GM21381 (cell line): ENCODE results near the gene EHMT1.
A peak's percentile ranks its signal among the peaks of the same experiment; 100 is the strongest.
"Not testable (repeated sequence)": the region's sequence is repeated elsewhere in the genome, so short reads cannot be mapped to it uniquely, and the experiment has no call there.

ENCODE experiments used
- ATAC-seq: cut with Tn5 transposase; IDR thresholded peaks from one replicate; pipeline ENCODE4 v1.9.1; 2021; ENCODE audit warnings: mild to moderate bottlenecking, moderate library complexity; ENCODE audit not compliant: unreplicated experiment

EHMT1 gene

DNA sequence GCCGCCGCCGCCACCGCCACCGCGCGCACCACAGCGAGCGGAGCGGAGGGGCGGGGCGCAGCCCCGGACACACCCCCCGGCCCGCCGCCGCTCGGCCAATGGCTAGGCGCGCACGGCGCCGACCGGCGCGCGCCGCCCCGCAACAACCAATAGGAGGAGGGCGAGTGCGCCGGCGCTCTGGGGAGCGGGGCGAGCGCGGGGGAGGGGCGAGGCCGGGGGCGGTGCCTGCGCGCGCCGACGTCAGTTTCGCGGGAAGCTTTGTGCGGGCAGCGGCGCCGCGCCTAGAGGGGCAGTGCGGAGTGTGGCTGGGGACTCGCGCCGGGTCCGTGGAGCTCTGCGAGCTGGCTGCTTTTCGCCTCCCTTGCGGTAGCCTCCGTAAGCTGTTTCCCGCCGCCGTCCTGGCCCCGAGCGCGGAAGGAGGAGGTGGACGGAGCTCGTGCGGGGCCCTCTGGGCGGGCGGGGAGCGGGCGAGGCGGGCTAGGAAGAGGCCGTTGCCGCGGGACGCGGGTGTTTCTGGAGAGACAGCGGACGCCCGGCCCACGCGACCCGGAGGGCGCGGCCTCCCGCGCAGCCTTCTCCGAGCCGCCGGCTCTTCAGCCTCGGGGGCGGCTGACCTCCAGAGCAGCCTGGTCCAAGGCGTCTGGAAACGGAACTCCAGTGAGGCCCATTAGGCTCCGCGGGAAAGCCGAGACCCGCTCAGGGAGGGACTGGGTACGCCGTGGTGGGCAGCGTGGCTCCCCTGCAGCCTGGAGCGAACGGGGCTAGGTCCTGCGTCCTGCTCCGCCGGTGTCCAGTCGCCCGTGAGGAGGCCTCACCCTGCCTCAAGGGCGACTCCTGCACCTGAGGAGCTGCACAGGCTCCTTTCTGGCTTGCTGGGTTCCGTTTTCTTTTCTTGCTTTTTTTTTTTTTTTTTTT is 28.1 kb upstream of the EHMT1 start, which contains the start of gene ZMYND19:
Gene ZMYND19 (minus strand): TSS at position 44 of the 915 bp plus-strand sequence. CDS start 249 bp downstream, outside the sequence.
- peak; percentile 83 for ATAC-seq

DNA sequence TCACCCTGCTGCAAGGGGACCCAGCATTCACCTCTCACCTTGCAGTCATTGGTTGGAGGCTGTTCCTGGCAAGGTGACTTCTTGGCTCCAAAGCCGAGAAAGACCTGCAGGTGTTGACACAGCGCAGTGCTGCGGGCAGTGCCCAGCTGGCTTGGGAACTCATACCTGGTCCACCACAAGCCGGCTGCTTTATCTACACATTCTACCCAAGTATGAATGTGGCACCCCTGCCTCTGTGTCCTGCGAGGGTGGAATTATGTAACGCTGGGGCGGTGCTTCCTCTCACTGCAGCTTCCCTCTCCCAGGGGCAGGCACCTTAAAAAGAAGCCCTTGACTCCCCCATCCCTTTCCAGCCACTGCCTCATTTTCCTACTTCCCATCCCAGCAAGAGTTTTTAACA is 26.0 kb upstream of the EHMT1 start:
- no peak for ATAC-seq

DNA sequence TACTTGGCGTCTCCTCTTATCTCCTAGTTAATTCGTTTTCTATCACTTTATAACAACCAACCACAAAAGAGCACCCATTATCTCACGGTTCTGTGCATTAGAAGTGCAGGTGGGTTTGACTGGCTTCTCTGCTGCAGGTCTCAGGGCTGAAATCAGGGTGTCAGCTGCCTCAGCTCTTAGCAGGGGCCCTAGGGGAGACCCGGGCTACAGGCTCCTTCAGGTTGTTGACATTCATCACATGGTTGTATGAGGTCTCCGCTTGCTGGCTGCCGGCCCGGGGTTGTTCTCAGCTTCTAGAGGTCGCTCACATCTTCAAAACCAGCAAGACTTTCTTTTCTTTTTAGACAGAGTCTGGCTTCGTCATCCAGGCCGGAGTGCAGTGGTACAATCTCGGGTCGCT is 25.6 kb upstream of the EHMT1 start:
- ATAC-seq = no peak

DNA sequence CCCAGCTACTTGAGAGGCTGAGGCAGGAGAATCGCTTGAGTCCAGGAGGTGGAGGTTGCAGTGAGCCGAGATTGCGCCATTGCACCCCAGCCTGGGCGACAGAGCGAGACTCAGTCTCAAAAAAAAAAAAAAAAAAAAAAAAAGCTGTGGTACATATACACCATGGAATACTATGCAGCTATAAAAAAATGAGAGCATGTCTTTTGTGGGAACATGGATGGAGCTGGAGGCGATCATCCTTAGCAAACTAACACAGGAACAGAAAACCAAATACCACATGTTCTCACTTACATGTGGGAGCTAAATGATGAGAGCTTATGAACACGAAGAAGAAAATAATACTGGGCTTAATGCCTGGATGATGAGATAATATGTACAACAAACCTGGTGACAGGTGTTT is 22.2 kb upstream of the EHMT1 start:
- ATAC-seq = not testable (repeated sequence)

DNA sequence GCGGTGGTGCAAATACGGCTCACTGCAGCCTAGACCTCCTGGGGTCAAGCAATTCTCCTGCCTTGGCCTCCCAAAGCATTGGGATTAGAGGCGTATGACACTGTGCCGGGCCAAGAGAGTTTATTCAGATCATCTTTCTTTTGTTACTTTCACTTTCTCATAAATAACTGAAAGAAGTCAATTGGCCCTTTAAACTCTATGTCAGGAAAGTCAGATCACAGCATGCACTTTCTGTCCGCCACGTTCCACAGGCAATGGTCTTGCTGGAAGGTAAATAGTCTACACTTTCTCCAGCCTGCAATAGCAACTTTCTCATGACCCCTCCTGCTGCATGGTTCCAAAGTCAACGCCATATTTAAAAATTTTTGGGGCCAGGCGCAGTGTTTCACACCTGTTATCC is 19.9 kb upstream of the EHMT1 start:
- no peak for ATAC-seq

DNA sequence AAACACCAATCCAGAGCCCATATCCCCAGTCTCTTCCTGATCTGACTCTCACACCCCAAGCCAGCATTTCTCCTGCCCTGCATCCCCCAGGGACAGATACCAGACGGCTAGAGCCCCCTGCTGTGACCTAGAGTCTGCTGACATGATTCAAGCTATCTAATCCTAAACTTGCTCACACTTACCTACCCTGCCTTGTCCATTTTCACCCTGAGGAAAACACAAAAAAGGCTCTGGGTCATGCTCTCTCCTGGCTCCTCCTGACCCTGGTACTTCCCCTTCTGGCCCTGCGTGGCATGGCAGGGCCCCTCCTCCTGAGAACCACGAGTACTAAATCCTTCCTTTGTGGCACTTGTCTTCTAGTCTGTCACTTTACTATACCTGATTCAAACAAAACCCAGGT is 16.1 kb upstream of the EHMT1 start:
- no peak for ATAC-seq

DNA sequence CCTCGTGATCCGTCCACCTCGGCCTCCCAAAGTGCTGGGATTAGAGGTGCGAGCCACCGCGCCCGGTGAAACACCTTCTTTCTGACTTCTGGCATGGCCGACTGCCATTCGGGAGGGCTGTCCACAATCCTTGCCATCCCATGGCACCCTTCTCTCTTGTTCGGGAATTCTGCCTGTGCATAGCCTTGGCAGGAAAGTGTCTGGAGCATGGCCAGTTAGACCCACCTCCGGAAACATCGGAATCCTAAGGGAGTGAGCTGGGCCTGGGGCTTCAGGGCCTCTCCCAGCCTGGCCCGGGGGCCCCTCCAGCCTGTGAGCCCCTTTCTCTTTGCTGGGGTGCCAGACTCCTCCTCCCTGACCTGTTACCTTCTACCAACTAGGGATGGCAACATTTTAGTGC is 14.9 kb upstream of the EHMT1 start:
- ATAC-seq = no peak

DNA sequence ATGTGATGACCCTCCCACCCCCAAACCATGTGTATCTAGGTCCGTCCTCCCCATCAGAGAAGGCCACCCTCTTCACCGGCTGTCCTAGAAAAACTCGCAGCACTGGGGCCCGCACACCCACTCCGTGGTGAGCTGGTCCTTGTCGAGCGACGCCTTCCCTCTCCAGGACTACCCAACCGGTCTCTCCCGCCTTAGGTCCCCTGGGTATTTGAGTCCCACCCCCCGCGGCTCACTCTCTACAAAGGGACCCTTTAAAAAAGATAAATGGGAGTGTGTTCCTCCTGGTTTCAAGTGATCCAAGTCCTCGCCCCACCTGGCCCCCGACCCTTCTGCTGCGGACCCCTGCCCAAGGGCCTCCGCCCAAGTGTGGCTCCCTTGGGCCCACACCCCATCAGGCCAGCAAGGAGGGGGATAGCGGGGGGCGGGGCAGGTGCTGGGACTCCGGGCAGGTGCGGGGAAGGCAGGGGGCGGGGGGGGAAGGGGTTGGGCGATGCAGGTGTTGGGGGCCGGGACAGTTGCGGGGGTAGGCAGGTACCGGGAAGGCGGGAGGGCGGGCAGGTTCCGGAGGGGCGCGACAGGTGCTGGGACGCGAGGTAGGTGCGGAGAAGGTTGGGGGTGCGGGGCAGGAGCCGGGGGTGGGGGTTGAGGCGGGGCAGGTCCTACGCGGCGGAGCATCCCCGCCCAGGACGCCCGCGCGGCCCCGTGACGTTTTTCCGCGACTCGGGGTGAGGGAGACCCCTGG is 14.3 kb upstream of the EHMT1 start:
- ATAC-seq = no peak

DNA sequence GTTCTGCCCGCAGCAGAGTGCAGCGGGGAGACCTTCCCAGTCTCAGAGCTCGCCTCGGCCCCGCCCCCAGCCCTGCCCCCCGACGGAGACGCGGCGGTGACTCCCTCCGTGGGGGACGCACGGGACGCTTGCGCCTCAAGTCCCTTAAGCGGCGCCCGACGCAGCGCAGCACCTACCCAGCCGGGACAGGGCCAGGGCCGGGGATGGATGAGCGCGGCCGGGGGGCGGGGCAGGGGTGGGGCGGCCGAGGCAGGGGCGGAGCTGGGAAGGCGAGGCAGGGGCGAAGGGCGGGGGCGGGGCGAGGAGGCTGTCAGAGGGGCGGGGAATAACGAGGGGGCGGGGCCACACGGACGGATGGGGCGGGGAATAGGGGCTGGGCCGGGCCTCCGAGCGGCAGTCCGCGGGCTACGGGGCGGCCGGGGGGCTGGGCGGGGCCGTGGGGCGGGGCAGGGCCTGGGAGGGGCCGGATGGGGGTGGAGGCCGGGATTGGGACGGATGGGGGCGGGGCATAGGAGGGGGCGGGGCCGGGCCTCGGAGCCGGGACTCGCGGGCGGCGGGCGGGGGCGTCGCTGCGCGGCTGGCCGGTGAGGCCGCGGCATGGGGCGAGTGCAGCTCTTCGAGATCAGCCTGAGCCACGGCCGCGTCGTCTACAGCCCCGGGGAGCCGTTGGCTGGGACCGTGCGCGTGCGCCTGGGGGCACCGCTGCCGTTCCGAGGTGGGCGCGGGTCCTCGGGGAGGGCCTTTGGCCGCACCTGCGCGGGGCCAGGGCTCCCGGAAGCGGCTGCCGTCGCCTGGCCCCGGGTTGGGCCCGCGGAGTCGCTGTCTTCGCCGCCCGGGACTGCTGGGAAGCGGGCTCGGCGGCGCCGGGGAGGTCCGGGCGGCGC is 13.4 kb upstream of the EHMT1 start, which contains the start of gene ARRDC1:
Gene ARRDC1 (plus strand): TSS at position 566 of the 884 bp plus-strand sequence. CDS start 32 bp downstream, at position 598.
- peak; percentile 80 for ATAC-seq

DNA sequence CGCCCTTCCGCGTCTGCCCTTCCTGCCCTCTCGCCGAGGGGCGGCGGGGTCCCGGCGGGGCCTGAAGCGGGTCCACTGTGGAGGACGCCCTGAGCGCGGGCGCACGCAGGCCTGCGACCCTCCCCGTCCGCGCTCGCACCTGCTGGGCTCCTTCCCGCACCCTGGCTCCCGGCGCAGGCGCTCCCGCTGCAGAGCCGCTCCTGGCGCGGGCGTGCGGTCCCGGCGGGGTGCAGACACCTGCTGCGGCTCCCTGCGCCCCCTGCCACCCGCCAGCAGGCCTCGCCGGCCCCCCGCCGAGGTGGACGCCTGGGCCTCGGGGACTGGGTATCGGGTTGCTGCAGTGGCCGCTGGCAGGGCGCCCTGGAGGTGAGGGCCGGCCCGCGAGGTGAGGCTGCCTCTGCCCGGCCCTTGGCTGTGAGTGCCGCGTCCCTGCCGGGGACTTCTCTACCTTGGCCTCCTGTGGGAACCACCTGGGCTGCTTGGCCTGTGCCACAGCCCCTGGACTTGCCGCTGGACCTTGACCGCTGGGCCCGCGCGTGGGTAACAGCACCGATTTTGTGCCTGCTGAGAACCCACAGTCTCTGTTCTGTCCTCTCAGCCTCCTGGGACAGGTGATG is 12.7 kb upstream of the EHMT1 start:
- peak; percentile 9 for ATAC-seq

DNA sequence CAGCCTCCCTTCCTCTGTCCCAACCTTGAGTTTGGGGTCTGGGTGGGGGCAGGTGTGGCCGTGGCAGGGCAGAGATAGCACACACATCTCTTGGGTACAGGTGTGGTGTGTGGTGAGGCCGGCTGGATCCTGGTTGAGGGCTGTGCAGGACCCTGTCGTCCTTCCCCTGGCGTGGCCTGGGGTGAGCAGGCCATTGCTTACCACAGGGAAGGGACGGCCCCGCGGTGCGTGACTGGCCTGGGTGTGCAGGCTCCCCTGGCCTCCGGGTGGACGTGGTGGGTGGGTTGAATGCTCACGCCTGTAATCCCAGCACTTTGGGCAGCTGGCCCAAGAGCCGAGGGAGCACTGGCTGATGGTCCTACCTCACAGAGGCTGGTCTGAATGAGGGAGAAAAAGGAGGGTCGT is 12.1 kb upstream of the EHMT1 start:
- no peak for ATAC-seq

DNA sequence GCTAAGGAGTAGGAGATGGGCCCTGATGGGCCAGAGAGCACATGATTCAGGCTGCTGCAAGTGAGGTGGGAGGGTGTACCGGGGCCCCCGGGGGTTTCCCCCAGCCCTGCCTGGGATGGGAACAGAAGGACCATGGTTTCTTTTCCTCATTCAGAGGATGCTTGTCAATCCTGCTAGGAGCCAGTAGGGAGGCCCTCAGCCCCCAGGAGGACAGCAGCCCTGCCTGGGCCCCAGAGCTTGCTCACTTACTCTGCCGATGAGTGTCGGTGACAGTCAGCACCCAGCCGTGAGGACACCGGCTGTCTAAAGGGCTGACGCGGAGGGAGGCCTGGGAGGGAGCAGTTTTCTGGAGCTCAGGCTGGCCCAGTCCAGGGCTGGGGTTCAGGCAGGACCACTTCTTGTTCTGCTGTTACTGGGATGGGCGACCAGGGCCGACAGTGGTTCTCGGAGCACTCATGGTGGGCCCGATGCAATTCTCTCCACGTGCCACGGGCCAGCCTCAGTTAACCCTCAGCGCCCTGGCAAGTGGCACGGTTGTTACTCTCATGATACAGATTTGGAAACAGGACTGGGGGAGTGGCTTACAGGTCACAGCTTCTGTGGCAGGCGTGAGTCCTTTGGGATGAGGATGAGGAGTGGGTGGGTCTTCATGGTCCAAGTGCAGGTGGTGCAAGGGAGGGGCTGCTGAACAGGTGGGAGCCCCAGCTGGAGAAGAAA is 11.5 kb upstream of the EHMT1 start:
- ATAC-seq = no peak

DNA sequence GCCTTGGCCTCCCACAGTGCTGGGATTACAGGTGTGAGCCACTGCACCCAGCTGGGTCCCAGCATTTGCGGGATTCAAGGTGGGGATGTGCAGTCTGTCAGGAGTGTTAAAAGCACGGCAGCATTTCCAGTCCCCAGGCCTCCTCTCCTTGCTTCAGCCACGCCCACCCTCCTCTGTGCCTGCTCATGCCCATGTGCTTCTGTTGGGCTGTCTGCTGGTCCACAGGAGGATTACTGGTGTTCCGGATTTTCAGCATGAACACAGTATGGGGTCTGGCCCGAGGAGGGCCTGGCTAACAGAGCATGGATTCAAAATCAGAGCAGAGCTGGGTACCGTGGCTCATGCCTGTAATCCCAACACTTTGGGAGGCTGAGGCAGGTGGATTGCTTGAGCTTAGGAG is 7.9 kb upstream of the EHMT1 start:
- ATAC-seq = no peak

DNA sequence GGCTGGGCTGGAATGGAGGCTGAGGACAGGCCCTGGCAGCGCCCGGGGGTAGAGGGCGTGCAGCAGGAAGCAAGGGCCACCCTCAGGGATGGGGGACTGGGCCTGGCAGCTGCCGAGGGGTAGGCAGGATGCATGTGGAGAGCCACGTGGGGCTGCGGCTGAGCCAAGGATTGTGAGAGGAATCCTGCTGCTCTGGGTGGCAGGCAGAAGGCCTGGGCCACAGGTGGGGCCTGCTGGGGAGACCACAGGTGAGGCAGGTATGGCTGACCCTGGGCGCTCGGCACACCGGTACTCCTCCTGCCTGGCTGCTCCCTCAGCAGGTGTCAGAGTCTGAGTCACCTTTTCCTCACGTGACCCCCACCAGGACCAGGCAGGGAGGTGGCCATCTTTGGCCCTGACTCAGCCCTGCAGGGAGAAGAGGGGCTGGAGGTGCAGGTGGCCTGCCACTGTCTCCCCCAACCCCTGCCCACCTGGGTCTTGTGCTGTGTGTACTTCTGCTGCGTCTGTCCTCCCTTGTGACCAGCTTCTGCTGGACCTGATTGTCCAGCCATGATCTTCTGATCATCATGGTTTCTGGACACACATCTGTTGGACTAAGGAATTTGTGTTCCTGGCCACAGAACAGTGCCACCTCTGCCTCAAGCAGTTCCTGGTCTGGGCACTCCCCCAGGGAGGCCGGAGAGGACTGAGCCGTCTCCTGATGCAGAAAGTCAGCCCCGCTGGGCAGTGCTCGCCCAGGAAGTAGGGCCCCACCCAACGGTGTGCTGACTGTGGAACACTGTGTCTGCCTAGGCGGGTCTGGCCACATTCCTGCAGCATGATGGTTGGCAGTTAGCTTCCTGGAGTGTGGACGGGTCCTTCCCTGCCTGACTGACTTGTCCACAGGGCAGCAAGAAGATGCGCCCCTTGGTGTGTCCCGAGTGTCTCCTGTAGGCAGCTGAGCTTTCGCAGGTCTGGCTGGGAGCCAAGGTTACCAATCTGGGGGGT is 6.9 kb upstream of the EHMT1 start:
- ATAC-seq = no peak

DNA sequence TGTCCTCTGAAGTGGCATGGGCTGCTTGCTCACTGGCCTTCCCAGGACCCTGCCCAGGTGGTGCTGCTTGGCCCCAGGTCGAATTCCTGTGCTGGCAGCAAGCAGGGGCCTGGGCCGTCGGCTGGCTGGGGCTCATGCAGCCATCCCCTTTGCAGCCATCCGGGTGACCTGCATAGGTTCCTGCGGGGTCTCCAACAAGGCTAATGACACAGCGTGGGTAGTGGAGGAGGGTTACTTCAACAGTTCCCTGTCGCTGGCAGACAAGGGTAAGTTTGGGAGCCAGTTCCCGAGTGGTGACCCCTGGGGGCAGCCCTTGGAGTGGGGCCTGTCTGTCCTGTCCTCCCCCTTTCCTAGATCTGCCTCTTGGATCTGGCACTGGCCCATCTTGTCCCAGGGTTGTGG is 6.1 kb upstream of the EHMT1 start:
- ATAC-seq = no peak

DNA sequence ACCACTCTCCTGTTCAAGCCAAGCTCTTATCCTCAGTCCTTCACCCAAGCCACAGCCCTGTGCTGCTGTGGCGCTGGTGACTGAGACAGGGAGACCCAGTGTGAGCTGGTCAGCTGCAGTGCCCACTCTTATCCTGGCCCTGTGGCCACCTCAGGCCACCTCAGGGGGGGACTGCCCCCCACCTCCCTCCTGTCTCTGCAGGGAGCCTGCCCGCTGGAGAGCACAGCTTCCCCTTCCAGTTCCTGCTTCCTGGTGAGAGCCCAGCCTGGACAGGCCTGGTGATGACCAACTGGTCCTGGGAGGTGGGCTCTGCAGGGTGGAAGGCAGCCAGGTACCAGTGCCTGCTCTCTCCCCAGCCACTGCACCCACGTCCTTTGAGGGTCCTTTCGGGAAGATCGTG is 5.5 kb upstream of the EHMT1 start:
- ATAC-seq = no peak

DNA sequence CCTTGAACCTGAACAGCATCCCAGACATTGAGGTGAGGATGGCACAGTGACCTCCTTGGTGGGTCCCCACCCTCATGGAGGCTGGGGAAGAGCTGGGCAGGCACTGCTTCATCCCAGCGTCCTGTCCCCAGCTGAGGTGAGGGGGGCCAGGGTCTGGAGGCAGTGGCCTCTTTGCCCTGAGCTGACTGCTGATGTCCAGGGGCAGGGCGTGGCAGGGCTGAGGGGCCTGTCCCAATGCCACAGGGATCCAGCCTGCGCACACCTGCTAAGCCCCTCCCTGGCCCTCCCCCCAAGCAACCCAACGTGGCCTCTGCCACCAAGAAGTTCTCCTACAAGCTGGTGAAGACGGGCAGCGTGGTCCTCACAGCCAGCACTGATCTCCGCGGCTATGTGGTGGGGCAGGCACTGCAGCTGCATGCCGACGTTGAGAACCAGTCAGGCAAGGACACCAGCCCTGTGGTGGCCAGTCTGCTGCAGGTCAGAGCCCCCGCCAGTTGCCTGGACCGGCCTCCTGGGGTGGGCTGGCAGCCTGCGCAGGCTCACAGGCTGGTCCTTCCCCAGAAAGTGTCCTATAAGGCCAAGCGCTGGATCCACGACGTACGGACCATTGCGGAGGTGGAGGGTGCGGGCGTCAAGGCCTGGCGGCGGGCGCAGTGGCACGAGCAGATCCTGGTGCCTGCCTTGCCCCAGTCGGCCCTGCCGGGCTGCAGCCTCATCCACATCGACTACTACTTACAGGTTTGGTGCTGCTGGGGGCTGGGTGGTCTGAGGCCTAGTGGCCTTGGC is 4.9 kb upstream of the EHMT1 start:
- no peak for ATAC-seq
